Ramos (cell line): ENCODE measurements around the gene C11orf54.
"Not testable (repeated sequence)": the region's sequence is repeated elsewhere in the genome, so short reads cannot be mapped to it uniquely, and the experiment has no call there.

ENCODE experiments used
- in situ Hi-C: fragments of 300-500 bp; cut with MboI; formaldehyde crosslinking; loops from one replicate; pipeline ENCODE4 v1.14.3; 2022; ENCODE audit warnings: low sequenced_read_pairs; ENCODE audit not compliant: unreplicated experiment

Gene C11orf54

GRCh38 chr11:93733474-93733873, 8.0 kb upstream of the C11orf54 start:
- in situ Hi-C loops = no loop called here

- in situ Hi-C loops = no loop called here
These were observed 6.8 kb upstream of the C11orf54 start for GRCh38 chr11:93734427-93735222.

- in situ Hi-C loops = no loop called here
These were observed 5.8 kb upstream of the C11orf54 start for GRCh38 chr11:93735627-93736026.

GRCh38 chr11:93736129-93736528, 5.3 kb upstream of the C11orf54 start:
- in situ Hi-C loops = no loop called here

- in situ Hi-C loops = no loop called here
These were observed 3.4 kb upstream of the C11orf54 start for GRCh38 chr11:93737904-93738612.

- in situ Hi-C loops = no loop called here
These were observed 2.8 kb upstream of the C11orf54 start for GRCh38 chr11:93738647-93739081.

- in situ Hi-C loops = no loop called here
These were observed 1.3 kb upstream of the C11orf54 start for GRCh38 chr11:93740031-93740729.

- in situ Hi-C loops = no loop called here
These were observed 760 bp upstream of the C11orf54 start for GRCh38 chr11:93740730-93741093.

GRCh38 chr11:93741882-93742226, 382 bp downstream of the C11orf54 start:
- in situ Hi-C loops = no loop called here

GRCh38 chr11:93743291-93743690, 1.8 kb downstream of the C11orf54 start:
- in situ Hi-C loops = no loop called here

GRCh38 chr11:93744669-93745004, 3.2 kb downstream of the C11orf54 start:
- in situ Hi-C loops = no loop called here

GRCh38 chr11:93745005-93745755, 3.7 kb downstream of the C11orf54 start:
- in situ Hi-C loops = not testable (repeated sequence)

GRCh38 chr11:93746101-93746500, 4.6 kb downstream of the C11orf54 start:
- in situ Hi-C loops = no loop called here

GRCh38 chr11:93747122-93747521, 5.7 kb downstream of the C11orf54 start:
- in situ Hi-C loops = no loop called here

- in situ Hi-C loops = no loop called here
These were observed 9.5 kb downstream of the C11orf54 start for GRCh38 chr11:93751001-93751400.

GRCh38 chr11:93753241-93753640, 11.8 kb downstream of the C11orf54 start:
- in situ Hi-C loops = no loop called here

GRCh38 chr11:93756748-93757147, 15.3 kb downstream of the C11orf54 start:
- in situ Hi-C loops = no loop called here

GRCh38 chr11:93757301-93757700, 15.8 kb downstream of the C11orf54 start:
- in situ Hi-C loops = no loop called here

- in situ Hi-C loops = no loop called here
These were observed 16.7 kb downstream of the C11orf54 start for GRCh38 chr11:93757924-93758865.

GRCh38 chr11:93759123-93759522, 17.7 kb downstream of the C11orf54 start:
- in situ Hi-C loops = not testable (repeated sequence)
